DLD1 (cell line): ENCODE data around the gene HSPBP1.

ENCODE experiments used
- in situ Hi-C: cut with HindIII; loops from 2 replicates; pipeline ENCODE4 v1.10.0; 2017; ENCODE audit warnings: low sequenced_read_pairs

Gene HSPBP1

GRCh38 chr19:55256562-55257460 is 23.1 kb downstream of the HSPBP1 start:
- in situ Hi-C loops: no loop called here

GRCh38 chr19:55255618-55256423 is 24.1 kb downstream of the HSPBP1 start:
- in situ Hi-C loops: no loop called here

GRCh38 chr19:55254625-55254977 is 25.3 kb downstream of the HSPBP1 start:
- in situ Hi-C loops: no loop called here

GRCh38 chr19:55253842-55254624 is 25.9 kb downstream of the HSPBP1 start:
- in situ Hi-C loops: no loop called here

GRCh38 chr19:55252760-55253663 is 26.9 kb downstream of the HSPBP1 start:
- in situ Hi-C loops: no loop called here

GRCh38 chr19:55251341-55252081 is 28.4 kb downstream of the HSPBP1 start:
- in situ Hi-C loops: no loop called here

- in situ Hi-C loops: no loop called here
These were observed 29.5 kb downstream of the HSPBP1 start for GRCh38 chr19:55250262-55251036.

GRCh38 chr19:55249841-55250240 is 30.1 kb downstream of the HSPBP1 start:
- in situ Hi-C loops: no loop called here

- in situ Hi-C loops: no loop called here
These were observed 31.2 kb downstream of the HSPBP1 start for GRCh38 chr19:55248704-55249103.

- in situ Hi-C loops: no loop called here
These were observed 31.7 kb downstream of the HSPBP1 start for GRCh38 chr19:55248166-55248675.

- in situ Hi-C loops: no loop called here
These were observed 32.2 kb downstream of the HSPBP1 start for GRCh38 chr19:55247621-55248099.

- in situ Hi-C loops: no loop called here
These were observed 33.2 kb downstream of the HSPBP1 start for GRCh38 chr19:55246462-55247451.

GRCh38 chr19:55245236-55245904 is 34.5 kb downstream of the HSPBP1 start:
- in situ Hi-C loops: no loop called here

- in situ Hi-C loops: no loop called here
These were observed 35.8 kb downstream of the HSPBP1 start for GRCh38 chr19:55244004-55244680.

GRCh38 chr19:55242517-55242916 is 37.4 kb downstream of the HSPBP1 start:
- in situ Hi-C loops: no loop called here

- in situ Hi-C loops: no loop called here
These were observed 37.9 kb downstream of the HSPBP1 start for GRCh38 chr19:55241935-55242464.
